ENCODE measurements around the gene SECTM1. TPM values are rescaled to one million over a fixed set of nuclear protein-coding genes. Genes with fewer than 3 reads are reported as not detected.

SECTM1 gene
- total RNA-seq, 6 experiments from 2014 or later = 1.7 to 3.9 (median 2.8) TPM

GRCh38 chr17:82318169-82318498 is 15.4 kb downstream of the SECTM1 start:
- H3K27me3 Mint-ChIP-seq (ENCODE audit: insufficient read depth) = peaks cover 2% of the 10 kb centered on the region
- no peaks in the 10 kb centered on the region for H3K9me3 Mint-ChIP-seq
- H3K4me1 Mint-ChIP-seq (ENCODE audit: low read depth) = no peaks in the 10 kb centered on the region
- no peaks in the 10 kb centered on the region for H3K36me3 Mint-ChIP-seq (ENCODE audit: low read depth)
- no peak for DNase-seq
- H3K27ac Mint-ChIP-seq = no peak overlapping the region
- no peak overlapping the region for H3K4me3 Mint-ChIP-seq
- TF ChIP-seq CTCF (IDR thresholded peaks at IDR 0.05) = no peak

- DNase-seq = no peak
- no peak within 1 kb of the TSS for H3K27ac Mint-ChIP-seq
- no peaks in the 10 kb centered on the region for H3K9me3 Mint-ChIP-seq
- H3K4me1 Mint-ChIP-seq (ENCODE audit: low read depth) = no peaks in the 10 kb centered on the region
- H3K4me3 Mint-ChIP-seq = no peak within 1 kb of the TSS
- no peaks in the 10 kb centered on the region for H3K36me3 Mint-ChIP-seq (ENCODE audit: low read depth)
- peaks cover 2% of the 10 kb centered on the region for H3K27me3 Mint-ChIP-seq (ENCODE audit: insufficient read depth)
- no peak for TF ChIP-seq CTCF (IDR thresholded peaks at IDR 0.05)
Observed at GRCh38 chr17:82317394-82318168, 16.0 kb downstream of the SECTM1 start, which contains the start of gene CD7. CD7 (minus strand) TSS chr17:82317608; CDS start chr17:82317495, 113 bp downstream.

- peaks cover 2% of the 10 kb centered on the region for H3K27me3 Mint-ChIP-seq (ENCODE audit: insufficient read depth)
- H3K27ac Mint-ChIP-seq = no peak overlapping the region
- no peaks in the 10 kb centered on the region for H3K4me1 Mint-ChIP-seq (ENCODE audit: low read depth)
- no peak for TF ChIP-seq CTCF (IDR thresholded peaks at IDR 0.05)
- no peaks in the 10 kb centered on the region for H3K9me3 Mint-ChIP-seq
- no peak for DNase-seq
- no peaks in the 10 kb centered on the region for H3K36me3 Mint-ChIP-seq (ENCODE audit: low read depth)
- H3K4me3 Mint-ChIP-seq = no peak overlapping the region
Observed at GRCh38 chr17:82316651-82317393, 16.7 kb downstream of the SECTM1 start.

- TF ChIP-seq CTCF (IDR thresholded peaks at IDR 0.05) = no peak
- H3K4me1 Mint-ChIP-seq (ENCODE audit: low read depth) = no peaks in the 10 kb centered on the region
- no peaks in the 10 kb centered on the region for H3K9me3 Mint-ChIP-seq
- no peak overlapping the region for H3K4me3 Mint-ChIP-seq
- H3K27ac Mint-ChIP-seq = no peak overlapping the region
- DNase-seq = no peak
- no peaks in the 10 kb centered on the region for H3K36me3 Mint-ChIP-seq (ENCODE audit: low read depth)
- H3K27me3 Mint-ChIP-seq (ENCODE audit: insufficient read depth) = peaks cover 2% of the 10 kb centered on the region
Observed at GRCh38 chr17:82315703-82316358, 17.7 kb downstream of the SECTM1 start.

- Mint-ChIP-seq H3K4me3 (no peak overlapping the region), H3K9me3 (no peaks in the 10 kb centered on the region), H3K27me3 (ENCODE audit: insufficient read depth) (peaks cover 6% of the 10 kb centered on the region), H3K36me3 (ENCODE audit: low read depth) (no peaks in the 10 kb centered on the region), H3K27ac (no peak overlapping the region), H3K4me1 (ENCODE audit: low read depth) (no peaks in the 10 kb centered on the region)
- no peak for DNase-seq
- TF ChIP-seq CTCF (IDR thresholded peaks at IDR 0.05) = no peak
Observed at GRCh38 chr17:82314727-82315605, 18.6 kb downstream of the SECTM1 start.
